A673 (cell line): Measurements from ENCODE around the gene EFCAB6. TPM values are rescaled to one million over a fixed set of nuclear protein-coding genes. Genes with fewer than 3 reads are reported as not detected.

Experiments used
- BruUV-seq: library from RNA; stranded (reverse); fragments of 400-500 nt; replicated peaks from 2 replicates; lab custom pipeline; 2021; lab: Mats Ljungman, UMichigan
- CTCF ChIA-PET: fragments of 300-600 bp; sonication (Branson Sonifier 250); formaldehyde crosslinking; loops from one replicate; lab custom pipeline; 2022; ENCODE audit warnings: antibody characterized with exemption; lab: Charles Lee
- POLR2A ChIA-PET: fragments of 300-600 bp; sonication (Branson Sonifier 250); formaldehyde crosslinking; loops from one replicate; lab custom pipeline; 2022; ENCODE audit warnings: antibody characterized with exemption; ENCODE audit not compliant: low non-redundant PET; lab: Charles Lee
- DNase-seq: peaks from one replicate; pipeline ENCODE4 v3.0.0-alpha.2; 2015; ENCODE audit warnings: low spot score
- H3K27ac ChIP-seq: fragments of 200-600 bp; sonication (generic); 2 replicates; pipeline ENCODE4 v1.5.1; 2016; ENCODE audit warnings: mixed run types, low read depth, mild to moderate bottlenecking, mixed read lengths, antibody characterized with exemption, low read length; ENCODE audit not compliant: poor library complexity, severe bottlenecking
- H3K27me3 ChIP-seq: fragments of 200-600 bp; sonication (generic); replicated peaks from 2 replicates; pipeline ENCODE4 v1.6.1; 2017; ENCODE audit warnings: mixed run types, low read depth, mild to moderate bottlenecking, mixed read lengths, antibody characterized with exemption, low read length; ENCODE audit not compliant: insufficient read depth, poor library complexity
- H3K36me3 ChIP-seq: fragments of 200-600 bp; sonication (generic); 2 replicates; pipeline ENCODE4 v1.6.1; 2016; ENCODE audit warnings: mixed run types, mild to moderate bottlenecking, mixed read lengths, antibody characterized with exemption, low read length; ENCODE audit not compliant: insufficient read depth, poor library complexity, severe bottlenecking
- H3K4me1 ChIP-seq: fragments of 200-600 bp; sonication (generic); 2 replicates; pipeline ENCODE4 v1.6.1; 2017; ENCODE audit warnings: mixed run types, mild to moderate bottlenecking, mixed read lengths, antibody characterized with exemption, low read length; ENCODE audit not compliant: insufficient read depth, poor library complexity, severe bottlenecking
- H3K4me3 ChIP-seq: fragments of 200-600 bp; sonication (generic); 2 replicates; pipeline ENCODE4 v1.5.1; 2016; ENCODE audit warnings: low read depth, mixed run types, mild to moderate bottlenecking, mixed read lengths, low read length; ENCODE audit not compliant: poor library complexity, severe bottlenecking
- H3K9me3 ChIP-seq: fragments of 200-600 bp; sonication (generic); 2 replicates; pipeline ENCODE4 v1.6.1; 2016; ENCODE audit warnings: mixed run types, low read depth, mild to moderate bottlenecking, mixed read lengths, antibody characterized with exemption, low read length; ENCODE audit not compliant: poor library complexity, severe bottlenecking
- CTCF ChIP-seq: fragments of 300-800, 200-600 bp; sonication (generic); conservative IDR thresholded peaks from 2 replicates; pipeline ENCODE4 v1.5.1; 2017; ENCODE audit warnings: low read depth, mild to moderate bottlenecking, antibody characterized with exemption, low read length, moderate library complexity, mixed read lengths
- EZH2 ChIP-seq: fragments of 200-600 bp; sonication (generic); IDR thresholded peaks from 2 replicates; pipeline ENCODE4 v1.6.1; 2017; ENCODE audit warnings: borderline replicate concordance, low read depth, mild to moderate bottlenecking, mixed read lengths, antibody characterized with exemption, low read length; ENCODE audit not compliant: poor library complexity, severe bottlenecking
- intact Hi-C: fragments of 100-400 bp; cut with micrococcal nuclease; formaldehyde crosslinking; loops from one replicate; pipeline ENCODE4 v1.10.0; 2022; ENCODE audit not compliant: unreplicated experiment
- total RNA-seq: library from RNA; stranded (reverse); gene quantifications from 2 replicates; pipeline ENCODE4 v1.2.3, GENCODE V29; 2021

EFCAB6 gene
- total RNA-seq, 1 experiment from 2014 or later, result 0.41 TPM

DNA sequence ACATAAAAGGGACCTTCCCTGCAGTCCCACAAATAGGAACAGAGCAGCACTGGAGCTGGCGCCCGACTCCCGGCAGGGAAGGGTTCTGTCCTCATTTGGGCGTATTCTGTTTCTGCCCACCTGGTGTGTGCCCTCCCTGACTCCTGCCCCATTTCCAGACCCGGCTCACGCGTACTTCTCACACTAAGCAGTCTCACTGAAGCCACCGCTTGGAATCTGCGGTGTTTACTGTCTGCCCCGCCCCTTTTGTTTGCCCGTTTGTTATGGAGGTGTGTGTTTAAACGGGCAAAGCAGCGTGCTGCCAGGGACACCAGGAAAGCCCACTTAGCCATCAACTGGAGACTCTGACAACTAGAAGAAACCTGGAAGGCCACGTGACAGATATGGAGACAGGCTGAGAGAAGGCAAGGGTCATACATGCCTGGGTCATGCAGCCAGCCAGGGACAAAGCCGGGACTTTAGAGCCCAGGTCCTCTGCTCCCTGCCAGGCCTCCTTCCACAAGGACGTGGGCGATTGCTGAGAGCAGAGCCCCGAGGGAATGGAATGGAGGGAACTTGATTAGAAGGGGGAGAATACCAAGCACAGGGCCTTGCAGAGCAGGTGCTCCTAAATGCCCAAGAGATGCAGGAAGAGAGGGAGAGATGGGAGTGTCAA is 8.7 kb upstream of the EFCAB6 start:
- no peaks in the 10 kb centered on the region for H3K36me3 ChIP-seq
- H3K9me3 ChIP-seq, result no peaks in the 10 kb centered on the region
- POLR2A ChIA-PET, result no interaction called here
- H3K4me3 ChIP-seq, result no peak overlapping the region
- H3K27ac ChIP-seq, result no peak overlapping the region
- no peaks in the 10 kb centered on the region for H3K4me1 ChIP-seq
- no peaks in the 10 kb centered on the region for H3K27me3 ChIP-seq
- CTCF ChIA-PET, result no interaction called here
- no peak for DNase-seq
- intact Hi-C loops, result no loop called here
- no TSS peak for BruUV-seq
- TF ChIP-seq CTCF (no peak), EZH2 (no peak)

- CTCF ChIA-PET, result no interaction called here
- DNase-seq, result no peak
- Histone ChIP-seq H3K4me1 (no peaks in the 10 kb centered on the region), H3K36me3 (no peaks in the 10 kb centered on the region), H3K4me3 (no peak overlapping the region), H3K9me3 (no peaks in the 10 kb centered on the region), H3K27ac (no peak overlapping the region), H3K27me3 (no peaks in the 10 kb centered on the region)
- intact Hi-C loops, result no loop called here
- TF ChIP-seq CTCF (no peak), EZH2 (no peak)
- POLR2A ChIA-PET, result interaction anchor here (0.6 kb wide), 1 partner anchor 766 kb away, joined by 6 read pairs; no protein-coding TSS in a partner anchor
- BruUV-seq, result no TSS peak
Measured at GRCh38 chr22:43819931-43820640, 8.0 kb upstream of the EFCAB6 start.

- Histone ChIP-seq H3K27ac (no peak overlapping the region), H3K27me3 (no peaks in the 10 kb centered on the region), H3K9me3 (no peaks in the 10 kb centered on the region), H3K36me3 (no peaks in the 10 kb centered on the region), H3K4me1 (no peaks in the 10 kb centered on the region), H3K4me3 (no peak overlapping the region)
- TF ChIP-seq EZH2 (no peak), CTCF (no peak)
- POLR2A ChIA-PET, result interaction anchor here (0.6 kb wide), 1 partner anchor 765 kb away, joined by 6 read pairs; no protein-coding TSS in a partner anchor
- no peak for DNase-seq
- no TSS peak for BruUV-seq
- CTCF ChIA-PET, result no interaction called here
- intact Hi-C loops, result no loop called here
Measured at GRCh38 chr22:43819421-43819921, 7.4 kb upstream of the EFCAB6 start.
